H1 (cell line): ENCODE results near the gene MSANTD7. TPM values are rescaled to one million over a fixed set of nuclear protein-coding genes. Genes with fewer than 3 reads are reported as not detected.

ENCODE experiments used
- CTCF ChIA-PET: fragments of 300-600 bp; sonication (Branson Sonifier 250); formaldehyde crosslinking; loops from one replicate; lab custom pipeline; 2021; ENCODE audit not compliant: partially characterized antibody; lab: Charles Lee
- POLR2A ChIA-PET: fragments of 300-600 bp; sonication (Branson Sonifier 250); formaldehyde crosslinking; loops from one replicate; lab custom pipeline; 2021; ENCODE audit warnings: inconsistent platforms; ENCODE audit not compliant: partially characterized antibody; lab: Charles Lee
- DNase-seq, 2 experiments: peaks; one replicate each; pipeline versions ENCODE4 v3.0.0 to v3.0.0-alpha.2; 2010 to 2022; ENCODE audit warnings: low spot score in 2 of 2, low read depth in 1 of 2, mixed read lengths in 1 of 2
- FAIRE-seq: peaks from 2 replicates; lab custom pipeline; 2011; peaks lifted over from hg19 to GRCh38; lab: Jason Lieb, UNC
- H2AFZ ChIP-seq: 2 replicates; pipeline ENCODE4 v1.8.1; 2012; ENCODE audit warnings: low read length, inconsistent platforms
- H2AK5ac ChIP-seq: 2 replicates; pipeline ENCODE4 v1.6.1; 2013; ENCODE audit warnings: low read depth, low read length
- H2BK120ac ChIP-seq: replicated peaks from 2 replicates; pipeline ENCODE3; 2013; ENCODE audit warnings: low read depth, low read length, inconsistent platforms
- H2BK12ac ChIP-seq: 2 replicates; pipeline ENCODE4 v1.6.1; 2013; ENCODE audit warnings: low read depth, low read length
- H2BK15ac ChIP-seq: 2 replicates; pipeline ENCODE4 v1.6.1; 2013; ENCODE audit warnings: low read length
- H2BK20ac ChIP-seq: 2 replicates; pipeline ENCODE4 v1.6.1; 2013; ENCODE audit warnings: low read length
- H2BK5ac ChIP-seq: 2 replicates; pipeline ENCODE4 v1.6.1; 2013; ENCODE audit warnings: low read depth, low read length
- H3K14ac ChIP-seq: 2 replicates; pipeline ENCODE4 v1.6.1; 2013; ENCODE audit warnings: inconsistent platforms; ENCODE audit not compliant: insufficient read length
- H3K18ac ChIP-seq: 2 replicates; pipeline ENCODE4 v1.6.1; 2013; ENCODE audit warnings: low read length; ENCODE audit errors: extremely low read depth
- H3K23ac ChIP-seq: 2 replicates; pipeline ENCODE4 v1.6.1; 2013; ENCODE audit warnings: inconsistent platforms; ENCODE audit not compliant: insufficient read length
- H3K23me2 ChIP-seq: 2 replicates; pipeline ENCODE4 v1.6.1; 2013; ENCODE audit warnings: low read depth, low read length
- H3K27ac ChIP-seq: 2 replicates; pipeline ENCODE4 v1.6.1; 2011; ENCODE audit warnings: low read depth, low read length, inconsistent platforms
- H3K27me3 ChIP-seq, 4 experiments: replicated peaks in 1 of 4; 1 replicate in 1 of 4; 2 replicates in 3 of 4; pipeline versions ENCODE4 v1.6.1 to v1.8.1; 2011 to 2013; ENCODE audit warnings: low read length in 3 of 4, mild to moderate bottlenecking in 3 of 4, inconsistent platforms in 2 of 4, mixed read lengths in 2 of 4, moderate library complexity in 1 of 4; ENCODE audit not compliant: control insufficient read depth in 3 of 4, insufficient read depth in 3 of 4; ENCODE audit errors: extremely low read depth in 1 of 4
- H3K36me3 ChIP-seq, 4 experiments: 2 replicates each; pipeline versions ENCODE4 v1.6.1 to v1.8.1; 2011 to 2013; ENCODE audit warnings: mild to moderate bottlenecking in 4 of 4, low read length in 3 of 4, moderate library complexity in 2 of 4, control low read depth in 1 of 4, inconsistent platforms in 1 of 4; ENCODE audit not compliant: insufficient read depth in 4 of 4, control insufficient read depth in 2 of 4
- H3K4ac ChIP-seq: replicated peaks from 2 replicates; pipeline ENCODE3; 2013; ENCODE audit warnings: low read length, low read depth, mixed read lengths, inconsistent platforms; ENCODE audit not compliant: insufficient read length
- H3K4me1 ChIP-seq, 4 experiments: replicated peaks in 1 of 4; 1 replicate in 1 of 4; 2 replicates in 3 of 4; pipeline versions ENCODE4 v1.6.1 to v1.8.1; 2011 to 2013; ENCODE audit warnings: low read length in 3 of 4, inconsistent platforms in 2 of 4, mixed read lengths in 1 of 4; ENCODE audit not compliant: insufficient read depth in 4 of 4, control insufficient read depth in 3 of 4
- H3K4me2 ChIP-seq, 2 experiments: 2 replicates each; pipeline versions ENCODE4 v1.6.1 to v1.8.1; 2011 to 2013; ENCODE audit warnings: low read depth in 2 of 2, low read length in 2 of 2, control low read depth in 1 of 2, inconsistent platforms in 1 of 2, mild to moderate bottlenecking in 1 of 2; ENCODE audit not compliant: insufficient read depth in 1 of 2
- H3K4me3 ChIP-seq, 4 experiments: fragments of 200-600, 300-600 bp in 1 of 4; sonication (generic), shearing (Covaris generic), sonication (Bioruptor Twin) in 1 of 4; 2 replicates each; pipeline versions ENCODE4 v1.5.1 to v1.8.1; 2011 to 2016; ENCODE audit warnings: low read length in 4 of 4, low read depth in 3 of 4, control low read depth in 2 of 4, inconsistent platforms in 2 of 4, mild to moderate bottlenecking in 2 of 4, mixed read lengths in 1 of 4, moderate library complexity in 1 of 4; ENCODE audit not compliant: insufficient read depth in 2 of 4; ENCODE audit errors: extremely low read depth in 1 of 4
- H3K56ac ChIP-seq: replicated peaks from 2 replicates; pipeline ENCODE3; 2013; ENCODE audit warnings: low read depth, mild to moderate bottlenecking, mixed read lengths, low read length, inconsistent platforms; ENCODE audit not compliant: insufficient read length
- H3K79me1 ChIP-seq: 2 replicates; pipeline ENCODE4 v1.6.1; 2013; ENCODE audit warnings: low read depth, low read length, control low read depth
- H3K79me2 ChIP-seq, 2 experiments: 2 replicates each; pipeline versions ENCODE4 v1.6.1 to v1.8.1; 2012 to 2013; ENCODE audit warnings: low read length in 2 of 2, mild to moderate bottlenecking in 2 of 2, inconsistent platforms in 1 of 2; ENCODE audit not compliant: insufficient read depth in 2 of 2, control insufficient read depth in 1 of 2
- H3K9ac ChIP-seq, 4 experiments: replicated peaks in 1 of 4; 1 replicate in 1 of 4; 2 replicates in 3 of 4; pipeline versions ENCODE4 v1.6.1 to v1.8.1; 2011 to 2013; ENCODE audit warnings: low read depth in 3 of 4, low read length in 3 of 4, control low read depth in 2 of 4, mild to moderate bottlenecking in 2 of 4, moderate library complexity in 2 of 4, inconsistent platforms in 1 of 4; ENCODE audit errors: extremely low read depth in 1 of 4
- H3K9me3 ChIP-seq, 2 experiments: 2 replicates each; pipeline versions ENCODE4 v1.6.1 to v1.8.1; 2012 to 2013; ENCODE audit warnings: mild to moderate bottlenecking in 2 of 2, moderate library complexity in 2 of 2, control low read depth in 1 of 2, inconsistent platforms in 1 of 2, low read depth in 1 of 2, low read length in 1 of 2, mixed read lengths in 1 of 2; ENCODE audit not compliant: insufficient read depth in 2 of 2
- H4K20me1 ChIP-seq, 2 experiments: replicated peaks in 1 of 2; 2 replicates each; pipeline versions ENCODE3 to v1.8.1; 2011 to 2013; ENCODE audit warnings: inconsistent platforms in 2 of 2, low read length in 2 of 2, mild to moderate bottlenecking in 1 of 2; ENCODE audit not compliant: insufficient read depth in 2 of 2, control insufficient read depth in 1 of 2
- H4K5ac ChIP-seq: 2 replicates; pipeline ENCODE4 v1.6.1; 2013; ENCODE audit warnings: low read length, low read depth, mixed read lengths, inconsistent platforms; ENCODE audit not compliant: insufficient read length
- H4K8ac ChIP-seq: 2 replicates; pipeline ENCODE4 v1.8.0; 2013; ENCODE audit warnings: mild to moderate bottlenecking, moderate library complexity, low read length, inconsistent platforms; ENCODE audit not compliant: insufficient read depth; ENCODE audit errors: extremely low read depth
- H4K91ac ChIP-seq: replicated peaks from 2 replicates; pipeline ENCODE3; 2013; ENCODE audit warnings: low read length, mixed read lengths, inconsistent platforms; ENCODE audit not compliant: insufficient read length
- ATF2 ChIP-seq: IDR thresholded peaks from 2 replicates; pipeline ENCODE4 v1.6.1; 2012; ENCODE audit warnings: low read length, inconsistent platforms
- BCL11A ChIP-seq, 2 experiments: IDR thresholded peaks; one replicate each; pipeline ENCODE4 v1.6.1; 2011; ENCODE audit warnings: low read depth in 2 of 2, low read length in 2 of 2, mild to moderate bottlenecking in 2 of 2
- CBX5 ChIP-seq: fragments of 300-800, 300-1000 bp; sonication (generic); IDR thresholded peaks from 2 replicates; pipeline ENCODE4 v1.7.1; 2016; ENCODE audit warnings: antibody characterized with exemption, low read length, low read depth
- EP300 ChIP-seq, 2 experiments: IDR thresholded peaks; 1 replicate in 1 of 2; 2 replicates in 1 of 2; pipeline ENCODE4 v1.6.1; 2011 to 2012; ENCODE audit warnings: low read depth in 2 of 2, low read length in 2 of 2, mild to moderate bottlenecking in 2 of 2, borderline replicate concordance in 1 of 2, inconsistent platforms in 1 of 2, moderate library complexity in 1 of 2
- KDM4A ChIP-seq: IDR thresholded peaks from one replicate; pipeline ENCODE4 v1.7.1; 2012; ENCODE audit warnings: low read depth, mild to moderate bottlenecking, moderate library complexity, low read length, inconsistent platforms; ENCODE audit not compliant: severe bottlenecking
- PHF8 ChIP-seq: fragments of 200-600 bp; sonication (generic); conservative IDR thresholded peaks from 2 replicates; pipeline ENCODE4 v1.7.1; 2012; ENCODE audit warnings: low read depth, mild to moderate bottlenecking, inconsistent platforms, low read length, moderate library complexity
- POU5F1 ChIP-seq: IDR thresholded peaks from 2 replicates; pipeline ENCODE4 v1.6.1; 2011; ENCODE audit warnings: low read depth, mild to moderate bottlenecking, low read length, moderate library complexity
- SIRT6 ChIP-seq: IDR thresholded peaks from one replicate; pipeline ENCODE4 v1.7.1; 2012; ENCODE audit warnings: low read length, inconsistent platforms
- TBP ChIP-seq: IDR thresholded peaks from 2 replicates; pipeline ENCODE4 v1.6.1; 2011; ENCODE audit warnings: low read depth, low read length, improper control_type of control experiment
- TCF12 ChIP-seq: IDR thresholded peaks from 2 replicates; pipeline ENCODE4 v1.6.1; 2011; ENCODE audit warnings: low read depth, mild to moderate bottlenecking, low read length
- TEAD4 ChIP-seq: IDR thresholded peaks from 2 replicates; pipeline ENCODE4 v1.6.1; 2012; ENCODE audit warnings: low read depth, low read length, inconsistent platforms, mixed read lengths
- WGBS, 2 experiments: shearing (Covaris generic) in 1 of 2; methylation state at CpG; one replicate each; pipeline versions ENCODE4 v1.1.6 to v1.1.7; 2013 to 2015; ENCODE audit warnings: low lambda C conversion rate in 2 of 2, mixed read lengths in 2 of 2, inconsistent platforms in 1 of 2, low coverage in 1 of 2, missing lambda C conversion rate in 1 of 2; ENCODE audit not compliant: insufficient replicate concordance in 2 of 2, insufficient coverage in 1 of 2, insufficient read length in 1 of 2; ENCODE audit errors: extremely low coverage in 1 of 2, missing lambda C conversion rate in 1 of 2; 5-methylcytosine and 5-hydroxymethylcytosine counted together
- polyA plus RNA-seq, 7 experiments: library from polyadenylated mRNA; depleted of rRNA in 3 of 7; stranded (reverse) in 5 of 7; unstranded in 2 of 7; fragments of >200 nt in 5 of 7; fragments of 200-250 nt in 2 of 7; gene quantifications; 1 replicate in 5 of 7; 2 replicates in 1 of 7; 4 replicates in 1 of 7; pipeline versions ENCODE4 v1.2.1 to v1.2.3, GENCODE V29; 2011 to 2013; ENCODE audit warnings: missing spikeins in 2 of 7, mixed read lengths in 2 of 7
- total RNA-seq: library from RNA; stranded (reverse); fragmentation: NEBNext Ultra II Directional; extraction: Animal tissue kit (Norgen Biotek cat#: 25700); gene quantifications from 2 replicates; pipeline ENCODE4 v1.2.1, GENCODE V29; 2021

The MSANTD7 gene
- total and polyA plus RNA-seq, 2 of the 8 experiments (the other 6 are each of a cell fraction or from before 2014, with no cell fraction given): 5.0 to 15.2 TPM

- Histone ChIP-seq H3K14ac (no peak overlapping the region), H3K27me3 (no peaks in the 10 kb centered on the region), H3K4me2 (0 out of 4 replicates have a peak overlapping the region, but pooled peaks of 1 of the 2 experiments have one; percentile 68), H4K20me1 (peaks cover 4 to 6% of the 10 kb centered on the region in 2 experiments), H3K9me3 (no peaks in the 10 kb centered on the region), H3K79me1 (no peaks in the 10 kb centered on the region; the same call in 1 of the 2 replicates), H2AK5ac (no peak overlapping the region), H4K5ac (no peak overlapping the region), H2BK15ac (no peak overlapping the region), H2BK5ac (no peak overlapping the region), H3K23me2 (peaks cover 7% of the 10 kb centered on the region), H2BK20ac (no peak overlapping the region), H3K36me3 (peaks cover 0 to 5% (median 0%) of the 10 kb centered on the region in 4 experiments; a peak in 2 of 8 replicates), H3K79me2 (peaks cover 9 to 26% of the 10 kb centered on the region in 2 experiments), H3K27ac (no peak overlapping the region), H2BK12ac (no peak overlapping the region), H3K4me3 (no peak overlapping the region), H3K9ac (no peak overlapping the region), H3K18ac (no peak overlapping the region), H4K8ac (no peak overlapping the region), H4K91ac (no peak overlapping the region), H3K4me1 (peaks cover 3 to 11% (median 7%) of the 10 kb centered on the region in 4 experiments; a peak in 6 of 7 replicates), H2AFZ (no peak overlapping the region), H3K23ac (no peak overlapping the region), H2BK120ac (no peak overlapping the region), H3K56ac (no peak overlapping the region), H3K4ac (no peak overlapping the region)
- WGBS, 2 experiments: 88% methylated on average over 12 of the region's 12 CpGs; no CpG with 5 or more reads in 1 of the 2 experiments
- no peak for DNase-seq
- ChIA-PET POLR2A (interaction anchor here (0.8 to 1.5 kb wide), 4 partner anchors 24 to 83 kb away, joined by 3 to 8 read pairs (median 3); partner anchors contain the start of genes CDNF, HSPA14, MEIG1 and MSANTD7), CTCF (interaction anchor here (0.8 to 2.1 kb wide), 2 partner anchors 17 to 339 kb away, joined by 3 to 6 read pairs; no protein-coding TSS in a partner anchor)
- FAIRE-seq: no peak
- TF ChIP-seq TEAD4 (no peak), EP300 (IDR thresholded peaks at IDR 0.05; ENCODE audit: borderline replicate concordance in 1 of 2, low read depth in 2 of 2, low read length in 2 of 2) (no peak), PHF8 (no peak), ATF2 (no peak), POU5F1 (no peak), SIRT6 (no peak), KDM4A (no peak), TCF12 (no peak), BCL11A (IDR thresholded peaks at IDR 0.05; ENCODE audit: low read depth in 2 of 2, low read length in 2 of 2) (no peak), TBP (no peak), CBX5 (no peak)
Measured at GRCh38 chr10:14875941-14876340, 37.8 kb downstream of the MSANTD7 start.
